LNCaP clone FGC (cell line): ENCODE measurements around the gene TAS2R39.

Experiments used
- DNase-seq: peaks from one replicate; pipeline ENCODE4 v3.0.0-alpha.2; 2011; ENCODE audit warnings: low read depth
- H3K4me3 ChIP-seq: 2 replicates; pipeline ENCODE4 v1.5.1; 2011; ENCODE audit warnings: mild to moderate bottlenecking, low read depth, low read length, control low read depth
- CTCF ChIP-seq: IDR thresholded peaks from 2 replicates; pipeline ENCODE4 v1.5.1; 2012; ENCODE audit warnings: mild to moderate bottlenecking; ENCODE audit not compliant: control insufficient read depth, insufficient read depth; ENCODE audit errors: extremely low read depth

The TAS2R39 gene

GRCh38 chr7:143216686-143217085 lies 33.5 kb downstream of the TAS2R39 start:
- no peak for DNase-seq
- no peak overlapping the region for H3K4me3 ChIP-seq
- no peak for TF ChIP-seq CTCF

- TF ChIP-seq CTCF: no peak
- no peak overlapping the region for H3K4me3 ChIP-seq
- DNase-seq: no peak
These were observed 34.6 kb downstream of the TAS2R39 start for GRCh38 chr7:143217806-143218205.

- TF ChIP-seq CTCF: no peak
- no peak for DNase-seq
- no peak overlapping the region for H3K4me3 ChIP-seq
These were observed 38.1 kb downstream of the TAS2R39 start for GRCh38 chr7:143221286-143221685.

GRCh38 chr7:143221737-143222136 lies 38.5 kb downstream of the TAS2R39 start, which contains the start of gene TAS2R40:
TSS of gene TAS2R40 (plus strand) at chr7:143222037. CDS start at chr7:143222079, 42 bp downstream.
- no peak for DNase-seq
- no peak for TF ChIP-seq CTCF
- no peak within 1 kb of the TSS for H3K4me3 ChIP-seq

- no peak overlapping the region for H3K4me3 ChIP-seq
- DNase-seq: no peak
- TF ChIP-seq CTCF: no peak
These were observed 39.6 kb downstream of the TAS2R39 start for GRCh38 chr7:143222782-143223181.

GRCh38 chr7:143223784-143224183 lies 40.6 kb downstream of the TAS2R39 start:
- H3K4me3 ChIP-seq: no peak overlapping the region
- no peak for DNase-seq
- no peak for TF ChIP-seq CTCF

- no peak for TF ChIP-seq CTCF
- H3K4me3 ChIP-seq: no peak overlapping the region
- no peak for DNase-seq
These were observed 41.8 kb downstream of the TAS2R39 start for GRCh38 chr7:143225047-143225446.
